HG02852 (cell line): ENCODE results near the gene SNURF.
"Not testable (repeated sequence)": the region's sequence is repeated elsewhere in the genome, so short reads cannot be mapped to it uniquely, and the experiment has no call there.

Experiments used
- ATAC-seq: cut with Tn5 transposase; IDR thresholded peaks from one replicate; pipeline ENCODE4 v1.9.1; 2021; ENCODE audit warnings: mild to moderate bottlenecking, moderate library complexity; ENCODE audit not compliant: unreplicated experiment

Gene SNURF

DNA sequence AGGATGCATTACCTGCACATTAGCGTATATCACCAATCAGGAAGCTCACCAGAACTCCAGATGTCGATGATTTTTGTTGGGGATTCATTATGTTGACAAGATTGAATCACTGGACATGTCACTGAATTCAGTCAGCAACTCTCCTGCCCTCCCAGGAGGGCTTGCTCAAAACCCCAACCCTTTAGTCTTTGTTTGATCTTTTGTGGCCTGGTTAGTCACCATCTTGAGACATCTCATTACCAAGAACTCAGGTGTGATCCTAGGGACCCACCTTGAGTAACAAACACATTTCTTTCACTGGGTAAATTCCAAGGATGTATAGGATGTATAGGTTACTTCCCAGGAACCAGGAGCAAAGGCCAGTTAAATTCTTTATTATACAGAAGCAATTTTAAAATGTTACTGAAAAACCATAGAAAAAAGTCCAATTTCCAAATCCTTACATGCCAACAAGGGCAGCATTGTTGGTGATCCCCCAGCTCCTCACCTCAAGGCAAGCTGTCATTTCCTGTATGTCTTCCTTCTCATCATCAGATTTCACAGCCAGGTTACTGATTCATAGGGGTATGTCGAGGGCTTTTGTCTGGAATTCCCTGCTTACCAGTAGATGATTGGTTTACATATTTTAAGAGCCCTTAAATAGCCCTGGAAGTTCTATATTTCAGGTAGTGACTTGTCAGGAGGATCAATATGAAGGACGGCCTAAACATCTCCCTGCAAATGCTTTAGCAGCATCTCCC is 11.7 kb downstream of the SNURF start:
- no peak for ATAC-seq

DNA sequence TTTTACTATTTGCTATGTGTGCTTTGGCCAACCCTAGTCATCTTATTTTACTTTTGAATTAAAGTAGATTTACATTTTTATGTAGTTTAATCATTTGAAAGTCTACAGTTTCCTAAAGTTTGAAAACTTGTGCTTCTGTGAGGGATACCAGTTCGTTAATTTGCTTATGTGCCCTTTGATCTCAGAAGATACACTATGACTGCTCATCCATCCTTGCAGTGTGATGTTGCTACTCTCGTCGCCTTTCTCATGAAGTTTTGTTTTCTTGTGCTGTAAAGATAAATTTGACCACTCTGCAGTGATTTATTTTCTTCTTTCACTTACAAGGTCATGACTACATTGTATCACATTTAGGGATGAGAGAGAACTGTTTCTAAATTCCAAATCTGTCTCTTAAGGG is 16.3 kb downstream of the SNURF start:
- no peak for ATAC-seq

DNA sequence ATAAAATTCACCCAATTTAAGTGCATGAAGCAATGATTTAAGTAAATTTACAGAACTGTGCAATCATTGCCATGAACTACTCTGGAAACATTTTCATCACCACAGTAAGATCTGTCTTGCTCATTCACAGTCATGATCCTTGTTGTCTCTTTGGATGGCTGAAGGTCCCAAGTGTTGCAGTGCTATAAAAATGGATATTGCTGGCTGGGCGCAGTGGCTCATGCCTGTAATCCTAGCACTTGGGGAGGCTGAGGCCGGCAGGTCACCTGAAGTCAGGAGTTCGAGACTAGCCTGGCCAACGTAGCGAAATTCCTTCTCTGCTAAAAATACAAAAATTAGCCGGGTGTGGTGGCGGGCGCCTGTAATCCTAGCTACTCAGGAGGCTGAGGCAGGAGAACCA is 17.0 kb downstream of the SNURF start:
- no peak for ATAC-seq

DNA sequence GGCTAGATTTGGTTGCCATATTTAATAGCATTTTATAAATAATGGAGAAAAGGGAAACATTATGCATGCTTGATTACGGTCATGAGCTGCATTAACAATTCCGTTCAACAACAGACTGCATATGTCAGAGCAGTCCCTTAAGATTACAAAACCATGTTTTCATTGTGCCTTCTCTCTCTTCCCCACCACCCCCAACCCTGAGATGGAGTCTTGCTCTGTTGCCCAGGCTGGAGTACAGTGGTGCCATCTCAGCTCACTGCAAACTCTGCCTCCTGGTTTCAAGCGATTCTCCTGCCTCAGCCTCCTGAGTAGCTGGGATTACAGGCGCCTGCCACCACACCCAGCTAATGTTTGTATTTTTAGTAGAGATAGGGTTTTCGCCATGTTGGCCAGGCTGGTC is 17.9 kb downstream of the SNURF start:
- ATAC-seq = not testable (repeated sequence)

DNA sequence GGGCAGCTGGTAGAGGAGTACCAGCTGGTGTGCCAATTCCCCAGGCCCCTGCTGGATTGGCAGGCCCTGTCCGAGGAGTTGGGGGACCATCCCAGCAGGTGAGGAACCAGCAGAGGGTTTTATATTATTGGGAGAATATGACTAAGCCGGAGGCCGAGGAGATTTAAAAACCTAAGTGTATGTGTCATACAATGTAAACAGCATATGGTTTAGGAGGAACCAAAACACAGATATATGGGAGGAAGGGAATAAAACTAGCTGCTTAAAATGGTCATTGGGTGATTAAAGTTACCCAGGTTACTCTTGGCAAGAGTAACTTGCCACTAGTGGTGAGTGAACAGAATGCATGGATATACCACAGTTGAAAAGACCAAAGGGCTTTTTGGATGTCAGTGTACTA is 22.1 kb downstream of the SNURF start:
- ATAC-seq = no peak

DNA sequence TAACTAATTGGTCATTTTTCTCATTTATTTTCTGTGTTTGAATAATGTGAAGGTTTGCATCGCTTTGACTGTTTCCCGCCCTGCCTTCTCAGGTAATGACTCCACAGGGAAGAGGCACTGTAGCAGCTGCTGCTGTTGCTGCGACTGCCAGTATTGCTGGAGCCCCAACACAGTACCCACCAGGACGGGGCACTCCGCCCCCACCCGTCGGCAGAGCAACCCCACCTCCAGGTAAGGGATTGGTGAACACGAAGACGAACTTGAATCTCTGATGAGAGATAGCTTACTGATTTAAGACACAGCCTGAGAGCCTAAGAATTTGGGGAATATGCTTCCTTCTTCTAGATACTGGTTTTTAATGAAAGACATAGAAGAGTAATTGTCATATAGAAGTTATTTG is 22.9 kb downstream of the SNURF start:
- no peak for ATAC-seq

DNA sequence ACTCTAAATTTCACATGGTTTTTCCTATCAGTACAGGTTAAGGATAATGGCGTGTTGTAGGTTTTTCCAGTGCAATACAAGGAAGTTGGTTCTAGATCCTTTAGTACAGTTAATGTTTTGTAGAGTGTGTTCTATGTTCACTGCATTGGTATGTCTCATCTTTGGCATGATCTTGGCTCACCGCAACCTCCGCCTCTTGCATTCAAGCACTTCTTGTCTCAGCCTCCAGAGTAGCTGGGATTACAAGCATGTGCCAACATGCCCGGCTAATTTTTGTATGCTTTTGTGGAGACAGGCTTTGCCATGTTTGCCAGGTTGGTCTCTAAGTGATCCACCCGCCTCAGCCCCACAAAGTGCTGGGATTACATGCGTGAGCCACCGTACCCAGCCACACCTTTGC is 30.4 kb downstream of the SNURF start:
- ATAC-seq = no peak

DNA sequence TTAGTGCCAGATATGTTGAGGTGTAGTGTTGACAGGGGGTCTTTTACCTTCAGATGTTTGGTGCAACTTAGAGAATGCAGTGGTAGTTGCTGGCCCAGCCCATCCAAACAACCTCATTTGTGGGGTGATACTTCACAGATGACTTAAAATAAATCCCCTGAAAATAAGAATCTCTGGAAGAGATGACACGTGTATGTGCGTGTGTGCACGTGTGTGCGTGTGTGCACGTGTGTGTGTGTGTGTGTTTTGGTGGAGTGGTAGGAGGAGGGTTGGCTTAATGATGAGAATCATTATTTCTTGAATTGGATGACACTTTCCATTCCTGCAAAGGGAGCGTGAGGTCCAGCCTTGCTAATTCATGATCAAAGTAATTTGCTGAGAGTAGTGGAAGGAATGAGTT is 31.9 kb downstream of the SNURF start:
- no peak for ATAC-seq
